ENCODE data around the gene ARFGAP1.

GRCh38 chr20:63274381-63275228, 2.0 kb downstream of the ARFGAP1 start:
- TF ChIP-seq CTCF (conservative IDR thresholded peaks at IDR 0.05; ENCODE audit: low read depth, low read length) (no peak), USF2 (IDR thresholded peaks at IDR 0.05; ENCODE audit: low read depth, low read length) (no peak), BHLHE40 (IDR thresholded peaks at IDR 0.05; ENCODE audit: low read depth, low read length) (no peak), CEBPB (IDR thresholded peaks at IDR 0.05; ENCODE audit: low read depth, low read length) (no peak), POLR2A (IDR thresholded peaks at IDR 0.05; ENCODE audit: low read depth, low read length) (no peak), RCOR1 (IDR thresholded peaks at IDR 0.05; ENCODE audit: insufficient replicate concordance, low read length) (no peak), RAD21 (IDR thresholded peaks at IDR 0.05; ENCODE audit: low read length) (no peak), SMC3 (IDR thresholded peaks at IDR 0.05; ENCODE audit: low read depth, low read length) (no peak), MAFK (IDR thresholded peaks at IDR 0.05; ENCODE audit: low read depth, low read length) (no peak), NFE2L2 (IDR thresholded peaks at IDR 0.05; ENCODE audit: low read depth, low read length) (no peak)
